ENCODE measurements around the gene MLH3. TPM values are rescaled to one million over a fixed set of nuclear protein-coding genes. Genes with fewer than 3 reads are reported as not detected.

The MLH3 gene
- total RNA-seq, 3 donors from 2014 or later (not counting 1 experiment from before 2014, with no cell fraction given) = 15.5 to 20.7 (median 19.1) TPM

- Mint-ChIP-seq H3K9me3 (no peaks in the 10 kb centered on the region), H3K36me3 (no peaks in the 10 kb centered on the region), H3K27me3 (ENCODE audit: low read depth in 2 of 2) (no peaks in the 10 kb centered on the region), H3K27ac (peak overlapping the region in 1 of 2 donors; percentile 94), H3K4me1 (peaks cover 14 to 30% of the 10 kb centered on the region in 2 donors), H3K4me3 (peak overlapping the region; percentile 46)
- no peak for DNase-seq
- Histone ChIP-seq H3K36me3 (ENCODE audit: control insufficient read depth, insufficient read depth, low read length) (no peaks in the 10 kb centered on the region), H3K4me3 (ENCODE audit: low read length) (no peak overlapping the region), H3K9me3 (ENCODE audit: control insufficient read depth, insufficient read depth, low read length) (no peaks in the 10 kb centered on the region), H3K27me3 (ENCODE audit: control insufficient read depth, insufficient read depth, low read length) (no peaks in the 10 kb centered on the region), H3K4me1 (ENCODE audit: control insufficient read depth, insufficient read depth, low read length) (peaks cover 8% of the 10 kb centered on the region), H3K27ac (ENCODE audit: low read length) (no peak overlapping the region)
- ATAC-seq = no peak
- no peak for TF ChIP-seq CTCF (IDR thresholded peaks at IDR 0.05)
- intact Hi-C loops (cut with micrococcal nuclease) = no loop called here
- 75% methylated on average over 3 of the region's 5 CpGs for WGBS (ENCODE audit: insufficient coverage)
Measured at GRCh38 chr14:75053396-75054291, 2.4 kb upstream of the MLH3 start.

- WGBS (ENCODE audit: insufficient coverage) = 60% methylated on average over 2 of the region's 5 CpGs
- Histone ChIP-seq H3K9me3 (ENCODE audit: control insufficient read depth, insufficient read depth, low read length) (no peaks in the 10 kb centered on the region), H3K4me1 (ENCODE audit: control insufficient read depth, insufficient read depth, low read length) (peaks cover 8% of the 10 kb centered on the region), H3K27ac (ENCODE audit: low read length) (peak overlapping the region; percentile 62), H3K27me3 (ENCODE audit: control insufficient read depth, insufficient read depth, low read length) (no peaks in the 10 kb centered on the region), H3K36me3 (ENCODE audit: control insufficient read depth, insufficient read depth, low read length) (no peaks in the 10 kb centered on the region), H3K4me3 (ENCODE audit: low read length) (peak overlapping the region; percentile 57)
- Mint-ChIP-seq H3K27me3 (ENCODE audit: low read depth in 2 of 2) (no peaks in the 10 kb centered on the region), H3K4me1 (peaks cover 17 to 33% of the 10 kb centered on the region in 2 donors), H3K27ac (peak overlapping the region; percentile 93 to 94), H3K36me3 (no peaks in the 10 kb centered on the region), H3K4me3 (peak overlapping the region; percentile 94), H3K9me3 (no peaks in the 10 kb centered on the region)
- TF ChIP-seq CTCF (IDR thresholded peaks at IDR 0.05) = no peak
- intact Hi-C loops (cut with micrococcal nuclease) = loop anchor here (1.0 kb wide), 1 partner anchor 12 kb away; no protein-coding TSS in a partner anchor
- no peak for ATAC-seq
- DNase-seq = no peak
Measured at GRCh38 chr14:75051556-75051899, 261 bp upstream of the MLH3 start.

- no peak for ATAC-seq
- DNase-seq = no peak
- Mint-ChIP-seq H3K27ac (peak overlapping the region; percentile 93 to 94), H3K4me3 (peak overlapping the region; percentile 94), H3K9me3 (no peaks in the 10 kb centered on the region), H3K36me3 (no peaks in the 10 kb centered on the region), H3K4me1 (peaks cover 20 to 48% of the 10 kb centered on the region in 2 donors), H3K27me3 (ENCODE audit: low read depth in 2 of 2) (no peaks in the 10 kb centered on the region)
- H3K9me3 ChIP-seq (ENCODE audit: control insufficient read depth, insufficient read depth, low read length) = no peaks in the 10 kb centered on the region
- no peak overlapping the region for H3K4me3 ChIP-seq (ENCODE audit: low read length)
- H3K4me1 ChIP-seq (ENCODE audit: control insufficient read depth, insufficient read depth, low read length) = peaks cover 8% of the 10 kb centered on the region
- intact Hi-C loops (cut with micrococcal nuclease) = no loop called here
- WGBS (ENCODE audit: insufficient coverage) = 100% methylated on average over 3 of the region's 3 CpGs
- H3K27me3 ChIP-seq (ENCODE audit: control insufficient read depth, insufficient read depth, low read length) = no peaks in the 10 kb centered on the region
- TF ChIP-seq CTCF (IDR thresholded peaks at IDR 0.05) = no peak
- no peaks in the 10 kb centered on the region for H3K36me3 ChIP-seq (ENCODE audit: control insufficient read depth, insufficient read depth, low read length)
- no peak overlapping the region for H3K27ac ChIP-seq (ENCODE audit: low read length)
Measured at GRCh38 chr14:75049731-75050201, 1.5 kb downstream of the MLH3 start.
